Thymus (tissue), 11 donors: ENCODE results near the gene ANKRD29. TPM values are rescaled to one million over a fixed set of nuclear protein-coding genes. Genes with fewer than 3 reads are reported as not detected.
A peak's percentile ranks its signal among the peaks of the same experiment; 100 is the strongest.

Source experiments
- DNase-seq, 9 donors: peaks; one replicate each; pipeline ENCODE4 v3.0.0-alpha.2; 2013; ENCODE audit warnings: low spot score in 9 of 9, low read depth in 6 of 9, missing footprints in 1 of 9
- H3K27ac ChIP-seq, 2 donors: one replicate each; pipeline ENCODE4 v1.5.1; 2013; ENCODE audit warnings: control low read depth in 1 of 2, low read depth in 1 of 2, low read length in 1 of 2, mild to moderate bottlenecking in 1 of 2, moderate library complexity in 1 of 2
- H3K27me3 ChIP-seq, 2 donors: one replicate each; pipeline ENCODE4 v1.5.1; 2013; ENCODE audit warnings: low read length in 1 of 2; ENCODE audit not compliant: control insufficient read depth in 2 of 2, insufficient read depth in 1 of 2
- H3K36me3 ChIP-seq, 2 donors: one replicate each; pipeline ENCODE4 v1.5.1; 2013; ENCODE audit warnings: low read length in 1 of 2, mild to moderate bottlenecking in 1 of 2, moderate library complexity in 1 of 2; ENCODE audit not compliant: control insufficient read depth in 2 of 2, insufficient read depth in 2 of 2
- H3K4me1 ChIP-seq, 2 donors: one replicate each; pipeline ENCODE4 v1.5.1; 2013; ENCODE audit warnings: low read length in 2 of 2; ENCODE audit not compliant: control insufficient read depth in 2 of 2, insufficient read depth in 2 of 2
- H3K4me3 ChIP-seq, 2 donors: one replicate each; pipeline ENCODE4 v1.5.1; 2013; ENCODE audit warnings: low read length in 2 of 2, control low read depth in 1 of 2, mild to moderate bottlenecking in 1 of 2
- H3K9me3 ChIP-seq, 2 donors: one replicate each; pipeline ENCODE4 v1.5.1; 2013; ENCODE audit warnings: low read length in 1 of 2, mild to moderate bottlenecking in 1 of 2; ENCODE audit not compliant: control insufficient read depth in 2 of 2, insufficient read depth in 1 of 2
- WGBS: extraction: QIAGEN DNeasy Blood & Tissue Kit; methylation state at CpG from one replicate; pipeline ENCODE4 v1.1.7; 2013; 5-methylcytosine and 5-hydroxymethylcytosine counted together
- polyA plus RNA-seq: library from polyadenylated mRNA; stranded (reverse); fragments of 200-250 nt; gene quantifications from one replicate; pipeline ENCODE4 v1.2.3, GENCODE V29; 2013
- total RNA-seq: library from RNA; stranded (reverse); fragments of 120-200 nt; gene quantifications from one replicate; pipeline ENCODE4 v1.2.4, GENCODE V29; 2013
- donor health status: healthy.

The ANKRD29 gene
- total and polyA plus RNA-seq, 2 donors = 3.4 to 13.0 TPM

- no peaks in the 10 kb centered on the region for H3K27me3 ChIP-seq
- WGBS = 98% methylated on average over 4 of the region's 4 CpGs
- no peaks in the 10 kb centered on the region for H3K9me3 ChIP-seq
- no peak overlapping the region for H3K4me3 ChIP-seq
- H3K36me3 ChIP-seq = no peaks in the 10 kb centered on the region
- H3K27ac ChIP-seq = no peak overlapping the region
- no peaks in the 10 kb centered on the region for H3K4me1 ChIP-seq
- no peak for DNase-seq
Measured at GRCh38 chr18:23629444-23629946, 33.2 kb downstream of the ANKRD29 start.

GRCh38 chr18:23627970-23628369, 34.7 kb downstream of the ANKRD29 start:
- DNase-seq = no peak
- H3K4me3 ChIP-seq = no peak overlapping the region
- no peaks in the 10 kb centered on the region for H3K36me3 ChIP-seq
- no peaks in the 10 kb centered on the region for H3K9me3 ChIP-seq
- H3K27ac ChIP-seq = no peak overlapping the region
- no peaks in the 10 kb centered on the region for H3K27me3 ChIP-seq
- no peaks in the 10 kb centered on the region for H3K4me1 ChIP-seq

- 93% methylated on average over 3 of the region's 3 CpGs for WGBS
- Histone ChIP-seq H3K4me1 (no peaks in the 10 kb centered on the region), H3K36me3 (no peaks in the 10 kb centered on the region), H3K9me3 (no peaks in the 10 kb centered on the region), H3K27me3 (no peaks in the 10 kb centered on the region), H3K27ac (no peak overlapping the region), H3K4me3 (no peak overlapping the region)
- no peak for DNase-seq
Measured at GRCh38 chr18:23627321-23627720, 35.4 kb downstream of the ANKRD29 start.

- Histone ChIP-seq H3K36me3 (no peaks in the 10 kb centered on the region), H3K4me1 (no peaks in the 10 kb centered on the region), H3K27me3 (peaks cover 0 to 6% of the 10 kb centered on the region in 2 donors), H3K27ac (no peak overlapping the region), H3K9me3 (no peaks in the 10 kb centered on the region), H3K4me3 (no peak overlapping the region)
- no peak for DNase-seq
- WGBS = 85% methylated on average over 4 of the region's 4 CpGs
Measured at GRCh38 chr18:23626451-23627279, 36.0 kb downstream of the ANKRD29 start.

- Histone ChIP-seq H3K27ac (no peak overlapping the region), H3K9me3 (peaks cover 0 to 3% of the 10 kb centered on the region in 2 donors), H3K36me3 (no peaks in the 10 kb centered on the region), H3K4me1 (peaks cover 0 to 10% of the 10 kb centered on the region in 2 donors), H3K4me3 (no peak overlapping the region), H3K27me3 (peaks cover 4 to 42% of the 10 kb centered on the region in 2 donors)
- WGBS = 98% methylated on average over 3 of the region's 3 CpGs
- DNase-seq = no peak
Measured at GRCh38 chr18:23623040-23623439, 39.7 kb downstream of the ANKRD29 start.

- Histone ChIP-seq H3K4me3 (peak overlapping the region in 1 of 2 donors; percentile 40), H3K9me3 (peaks cover 0 to 3% of the 10 kb centered on the region in 2 donors), H3K27me3 (peaks cover 6 to 45% of the 10 kb centered on the region in 2 donors), H3K27ac (no peak overlapping the region), H3K4me1 (peaks cover 0 to 10% of the 10 kb centered on the region in 2 donors), H3K36me3 (no peaks in the 10 kb centered on the region)
- whole genome bisulfite sequencing = under 1% methylated on average over 41 of the region's 41 CpGs
- peak in 1 of 9 donors; percentile 12 for DNase-seq
Measured at GRCh38 chr18:23619388-23619881, 43.3 kb downstream of the ANKRD29 start.

- Histone ChIP-seq H3K36me3 (no peaks in the 10 kb centered on the region), H3K4me3 (no peak overlapping the region), H3K9me3 (peaks cover 0 to 3% of the 10 kb centered on the region in 2 donors), H3K27me3 (peaks cover 6 to 45% of the 10 kb centered on the region in 2 donors), H3K27ac (no peak overlapping the region), H3K4me1 (peaks cover 0 to 10% of the 10 kb centered on the region in 2 donors)
- WGBS = 29% methylated on average over 18 of the region's 18 CpGs
- no peak for DNase-seq
Measured at GRCh38 chr18:23618862-23619387, 43.8 kb downstream of the ANKRD29 start.

GRCh38 chr18:23617412-23618014, 45.2 kb downstream of the ANKRD29 start:
- peaks cover 6 to 45% of the 10 kb centered on the region in 2 donors for H3K27me3 ChIP-seq
- H3K36me3 ChIP-seq = no peaks in the 10 kb centered on the region
- peaks cover 0 to 3% of the 10 kb centered on the region in 2 donors for H3K9me3 ChIP-seq
- no peak overlapping the region for H3K27ac ChIP-seq
- H3K4me1 ChIP-seq = peaks cover 0 to 10% of the 10 kb centered on the region in 2 donors
- no peak overlapping the region for H3K4me3 ChIP-seq
- WGBS = 93% methylated on average over 4 of the region's 4 CpGs
- DNase-seq = no peak

- WGBS = 96% methylated on average over 2 of the region's 2 CpGs
- no peak overlapping the region for H3K4me3 ChIP-seq
- H3K4me1 ChIP-seq = peaks cover 0 to 10% of the 10 kb centered on the region in 2 donors
- H3K27ac ChIP-seq = no peak overlapping the region
- H3K9me3 ChIP-seq = peaks cover 0 to 3% of the 10 kb centered on the region in 2 donors
- H3K36me3 ChIP-seq = no peaks in the 10 kb centered on the region
- no peak for DNase-seq
- H3K27me3 ChIP-seq = peaks cover 6 to 35% of the 10 kb centered on the region in 2 donors
Measured at GRCh38 chr18:23616258-23616657, 46.5 kb downstream of the ANKRD29 start.
